ENCODE results near the gene TRAF3IP1. TPM values are rescaled to one million over a fixed set of nuclear protein-coding genes. Genes with fewer than 3 reads are reported as not detected.
"Not testable (repeated sequence)": the region's sequence is repeated elsewhere in the genome, so short reads cannot be mapped to it uniquely, and the experiment has no call there.

TRAF3IP1 gene
- total RNA-seq, 1 donor from 2014 or later, result 21.7 TPM

- peaks cover 19% of the 10 kb centered on the region for H3K36me3 ChIP-seq
- H3K27me3 ChIP-seq (ENCODE audit: low read depth), result no peaks in the 10 kb centered on the region
- DNase-seq (no peak), ATAC-seq (no peak)
- no peaks in the 10 kb centered on the region for H3K4me1 ChIP-seq
- no peak for TF ChIP-seq CTCF (IDR thresholded peaks at IDR 0.05)
- no peak overlapping the region for H3K4me3 ChIP-seq
- no peak overlapping the region for H3K27ac ChIP-seq
- intact Hi-C loops (cut with DNase I), result no loop called here
- no peaks in the 10 kb centered on the region for H3K9me3 ChIP-seq
Observed at GRCh38 chr2:238398577-238398976, 78.3 kb downstream of the TRAF3IP1 start.

- Histone ChIP-seq H3K4me1 (no peaks in the 10 kb centered on the region), H3K27ac (no peak overlapping the region), H3K4me3 (no peak overlapping the region), H3K36me3 (peaks cover 19% of the 10 kb centered on the region), H3K9me3 (no peaks in the 10 kb centered on the region), H3K27me3 (ENCODE audit: low read depth) (no peaks in the 10 kb centered on the region)
- ATAC-seq (no peak), DNase-seq (no peak)
- intact Hi-C loops (cut with DNase I), result no loop called here
- no peak for TF ChIP-seq CTCF (IDR thresholded peaks at IDR 0.05)
Observed at GRCh38 chr2:238399094-238399493, 78.8 kb downstream of the TRAF3IP1 start.

DNA sequence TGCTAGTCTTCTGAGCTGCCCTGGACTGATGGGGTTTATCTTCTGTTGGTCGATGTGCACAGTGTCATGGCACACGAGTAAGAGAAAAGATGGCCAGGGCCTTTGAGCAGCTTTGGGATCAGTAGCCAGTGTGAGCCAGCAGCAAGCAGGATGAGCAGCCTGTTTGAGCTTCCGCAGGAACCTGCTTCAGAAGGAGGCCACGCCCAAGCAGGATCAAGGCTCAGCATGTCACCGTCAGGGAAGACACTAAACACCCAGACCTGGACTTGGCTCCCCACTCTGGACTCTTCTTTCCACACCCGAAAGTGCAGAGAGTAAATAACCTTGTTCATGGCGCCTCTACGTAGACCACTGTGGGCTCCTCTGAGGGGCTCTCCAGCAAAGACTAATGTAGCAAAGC, 81.2 kb downstream of the TRAF3IP1 start:
- Histone ChIP-seq H3K27ac (no peak overlapping the region), H3K27me3 (ENCODE audit: low read depth) (no peaks in the 10 kb centered on the region), H3K4me1 (no peaks in the 10 kb centered on the region), H3K4me3 (no peak overlapping the region), H3K9me3 (no peaks in the 10 kb centered on the region), H3K36me3 (peaks cover 19% of the 10 kb centered on the region)
- intact Hi-C loops (cut with DNase I), result no loop called here
- TF ChIP-seq CTCF (IDR thresholded peaks at IDR 0.05), result no peak
- ATAC-seq (no peak), DNase-seq (no peak)

GRCh38 chr2:238403632-238404405, 83.5 kb downstream of the TRAF3IP1 start:
- Histone ChIP-seq H3K4me1 (no peaks in the 10 kb centered on the region), H3K27ac (peak overlapping the region; percentile 31), H3K27me3 (ENCODE audit: low read depth) (no peaks in the 10 kb centered on the region), H3K9me3 (no peaks in the 10 kb centered on the region), H3K36me3 (peaks cover 15% of the 10 kb centered on the region), H3K4me3 (peak overlapping the region; percentile 19)
- intact Hi-C loops (cut with DNase I), result no loop called here
- DNase-seq, result no peak
- ATAC-seq, result peak in 1 of 2 donors; percentile 77
- no peak for TF ChIP-seq CTCF (IDR thresholded peaks at IDR 0.05)

GRCh38 chr2:238404406-238405216, 84.3 kb downstream of the TRAF3IP1 start:
- Histone ChIP-seq H3K27me3 (ENCODE audit: low read depth) (no peaks in the 10 kb centered on the region), H3K4me1 (no peaks in the 10 kb centered on the region), H3K27ac (peak overlapping the region; percentile 31), H3K4me3 (peak overlapping the region; percentile 19), H3K36me3 (peaks cover 7% of the 10 kb centered on the region), H3K9me3 (no peaks in the 10 kb centered on the region)
- intact Hi-C loops (cut with DNase I), result no loop called here
- DNase-seq (no peak), ATAC-seq (peak; percentile 63 to 81)
- no peak for TF ChIP-seq CTCF (IDR thresholded peaks at IDR 0.05)

DNA sequence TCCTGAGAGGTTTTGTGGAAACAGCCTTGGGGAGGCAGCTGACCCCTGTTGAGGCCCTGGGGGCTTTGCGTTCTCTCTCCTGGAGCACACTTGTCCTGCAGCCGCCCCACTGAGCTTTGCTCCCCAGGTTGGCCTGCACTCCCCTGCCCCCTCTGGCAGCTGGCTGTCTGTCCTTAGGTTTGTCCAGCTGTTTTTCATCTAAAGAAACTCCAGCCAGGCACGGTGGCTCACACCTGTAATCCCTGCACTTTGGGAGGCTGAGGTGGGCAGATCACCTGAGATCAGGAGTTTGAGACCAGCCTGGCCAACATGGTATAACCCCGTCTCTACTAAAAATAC, 84.9 kb downstream of the TRAF3IP1 start:
- ATAC-seq; H3K27me3 ChIP-seq (ENCODE audit: low read depth); H3K27ac ChIP-seq; H3K4me3 ChIP-seq; H3K4me1 ChIP-seq; H3K9me3 ChIP-seq; H3K36me3 ChIP-seq; intact Hi-C loops (cut with DNase I); DNase-seq: not testable (repeated sequence)
